OCI-LY1 (cell line): ENCODE data around the gene SEPTIN8.

Experiments
- H2AFZ ChIP-seq: fragments of 200-600 bp; sonication (generic), shearing (Covaris generic); 2 replicates; pipeline ENCODE4 v1.6.0; 2014; ENCODE audit warnings: antibody characterized with exemption, mild to moderate bottlenecking, low read length
- H3F3A ChIP-seq: fragments of 200-600 bp; sonication (generic), shearing (Covaris generic); 2 replicates; pipeline ENCODE4 v1.6.0; 2014; ENCODE audit warnings: mild to moderate bottlenecking, antibody characterized with exemption, low read length, moderate library complexity; ENCODE audit not compliant: insufficient read depth
- H3K27ac ChIP-seq: fragments of 200-600 bp; sonication (generic); 2 replicates; pipeline ENCODE4 v1.5.1; 2014; ENCODE audit warnings: low read length, mixed run types, mild to moderate bottlenecking, low read depth; ENCODE audit not compliant: poor library complexity, severe bottlenecking
- H3K27me3 ChIP-seq: fragments of 200-600 bp; sonication (generic); 2 replicates; pipeline ENCODE4 v1.6.0; 2014; ENCODE audit warnings: antibody characterized with exemption, mild to moderate bottlenecking, low read length, moderate library complexity; ENCODE audit not compliant: insufficient read depth
- H3K36me3 ChIP-seq: fragments of 200-600 bp; sonication (generic); 2 replicates; pipeline ENCODE4 v1.6.1; 2014; ENCODE audit warnings: mild to moderate bottlenecking, antibody characterized with exemption, low read length, moderate library complexity, mixed read lengths; ENCODE audit not compliant: insufficient read depth
- H3K4me1 ChIP-seq: fragments of 200-600 bp; sonication (generic); 2 replicates; pipeline ENCODE4 v1.5.1; 2014; ENCODE audit warnings: mild to moderate bottlenecking, low read length, moderate library complexity; ENCODE audit not compliant: insufficient read depth, severe bottlenecking
- H3K4me2 ChIP-seq: fragments of 200-600 bp; sonication (generic), shearing (Covaris generic); 2 replicates; pipeline ENCODE4 v1.6.1; 2014; ENCODE audit warnings: low read length
- H3K4me3 ChIP-seq: fragments of 200-600 bp; sonication (generic); 2 replicates; pipeline ENCODE4 v1.5.1; 2014; ENCODE audit warnings: low read length, low read depth, mild to moderate bottlenecking, mixed read lengths; ENCODE audit not compliant: poor library complexity, severe bottlenecking
- H3K79me2 ChIP-seq: fragments of 200-600 bp; shearing (Covaris generic); 2 replicates; pipeline ENCODE4 v1.6.1; 2016; ENCODE audit warnings: mixed run types, low read length, mixed read lengths; ENCODE audit not compliant: insufficient read depth
- H3K9ac ChIP-seq: fragments of 200-600 bp; sonication (generic), shearing (Covaris generic); 2 replicates; pipeline ENCODE4 v1.6.1; 2014; ENCODE audit warnings: mild to moderate bottlenecking, low read length, mixed read lengths
- H3K9me2 ChIP-seq: fragments of 200-600 bp; sonication (generic), shearing (Covaris generic); 2 replicates; pipeline ENCODE4 v1.6.1; 2014; ENCODE audit warnings: low read depth, mild to moderate bottlenecking, low read length, mixed read lengths
- H3K9me3 ChIP-seq: fragments of 200-600 bp; shearing (Covaris generic); 2 replicates; pipeline ENCODE4 v1.6.1; 2014; ENCODE audit warnings: low read length, mixed read lengths
- H4K20me1 ChIP-seq: fragments of 200-600 bp; sonication (generic), shearing (Covaris generic); 2 replicates; pipeline ENCODE4 v1.6.0; 2016; ENCODE audit warnings: mild to moderate bottlenecking, low read length; ENCODE audit not compliant: insufficient read depth
- EZH2 ChIP-seq: fragments of 200-600 bp; sonication (generic), shearing (Covaris generic); IDR thresholded peaks from 2 replicates; pipeline ENCODE4 v1.8.0; 2017; ENCODE audit warnings: borderline replicate concordance, mixed run types, mild to moderate bottlenecking, antibody characterized with exemption, low read length, moderate library complexity, mixed read lengths
- TF ChIP-seq, protein P1 (sequence below): fragments of 200-600 bp; sonication (generic), shearing (Covaris generic); IDR thresholded peaks from 2 replicates; pipeline ENCODE4 v1.5.1; 2017; ENCODE audit warnings: mild to moderate bottlenecking, antibody characterized with exemption, low read length, moderate library complexity, mixed read lengths

Gene SEPTIN8

DNA sequence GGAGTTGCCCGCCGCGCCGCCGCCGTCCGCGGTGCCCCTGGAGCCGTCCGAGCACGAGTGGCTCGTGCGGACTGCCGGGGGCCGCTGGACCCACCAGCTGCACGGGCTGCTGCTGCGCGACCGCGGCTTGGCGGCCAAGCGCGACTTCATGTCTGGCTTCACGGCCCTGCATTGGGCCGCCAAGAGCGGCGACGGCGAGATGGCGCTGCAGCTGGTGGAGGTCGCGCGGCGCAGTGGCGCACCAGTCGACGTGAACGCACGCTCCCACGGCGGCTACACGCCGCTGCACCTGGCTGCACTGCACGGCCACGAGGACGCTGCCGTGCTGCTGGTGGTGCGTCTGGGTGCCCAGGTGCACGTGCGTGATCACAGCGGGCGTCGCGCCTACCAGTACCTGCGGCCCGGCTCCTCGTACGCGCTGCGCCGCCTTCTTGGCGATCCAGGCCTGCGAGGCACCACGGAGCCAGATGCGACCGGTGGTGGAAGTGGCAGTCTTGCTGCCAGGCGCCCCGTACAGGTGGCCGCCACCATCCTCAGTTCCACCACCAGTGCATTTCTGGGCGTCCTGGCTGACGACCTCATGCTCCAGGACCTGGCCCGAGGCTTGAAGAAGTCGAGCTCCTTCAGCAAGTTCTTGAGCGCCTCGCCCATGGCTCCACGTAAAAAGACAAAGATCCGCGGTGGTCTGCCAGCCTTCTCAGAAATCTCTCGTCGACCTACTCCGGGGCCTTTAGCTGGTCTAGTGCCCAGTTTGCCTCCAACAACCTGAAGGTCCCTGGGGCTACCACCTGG lies 37.7 kb upstream of the SEPTIN8 start:
- H3K36me3 ChIP-seq = no peaks in the 10 kb centered on the region
- H3K27me3 ChIP-seq = peaks cover 14% of the 10 kb centered on the region
- TF ChIP-seq EZH2 = no peak
- H3K79me2 ChIP-seq = no peaks in the 10 kb centered on the region
- H3K27ac ChIP-seq = no peak overlapping the region
- no peaks in the 10 kb centered on the region for H3F3A ChIP-seq
- no peak overlapping the region for H3K4me2 ChIP-seq
- H4K20me1 ChIP-seq = no peaks in the 10 kb centered on the region
- H3K9ac ChIP-seq = no peak overlapping the region
- peaks cover 8% of the 10 kb centered on the region for H3K4me1 ChIP-seq
- H3K9me2 ChIP-seq = no peaks in the 10 kb centered on the region
- H2AFZ ChIP-seq = no peak overlapping the region
- H3K4me3 ChIP-seq = no peak overlapping the region
- no peaks in the 10 kb centered on the region for H3K9me3 ChIP-seq

DNA sequence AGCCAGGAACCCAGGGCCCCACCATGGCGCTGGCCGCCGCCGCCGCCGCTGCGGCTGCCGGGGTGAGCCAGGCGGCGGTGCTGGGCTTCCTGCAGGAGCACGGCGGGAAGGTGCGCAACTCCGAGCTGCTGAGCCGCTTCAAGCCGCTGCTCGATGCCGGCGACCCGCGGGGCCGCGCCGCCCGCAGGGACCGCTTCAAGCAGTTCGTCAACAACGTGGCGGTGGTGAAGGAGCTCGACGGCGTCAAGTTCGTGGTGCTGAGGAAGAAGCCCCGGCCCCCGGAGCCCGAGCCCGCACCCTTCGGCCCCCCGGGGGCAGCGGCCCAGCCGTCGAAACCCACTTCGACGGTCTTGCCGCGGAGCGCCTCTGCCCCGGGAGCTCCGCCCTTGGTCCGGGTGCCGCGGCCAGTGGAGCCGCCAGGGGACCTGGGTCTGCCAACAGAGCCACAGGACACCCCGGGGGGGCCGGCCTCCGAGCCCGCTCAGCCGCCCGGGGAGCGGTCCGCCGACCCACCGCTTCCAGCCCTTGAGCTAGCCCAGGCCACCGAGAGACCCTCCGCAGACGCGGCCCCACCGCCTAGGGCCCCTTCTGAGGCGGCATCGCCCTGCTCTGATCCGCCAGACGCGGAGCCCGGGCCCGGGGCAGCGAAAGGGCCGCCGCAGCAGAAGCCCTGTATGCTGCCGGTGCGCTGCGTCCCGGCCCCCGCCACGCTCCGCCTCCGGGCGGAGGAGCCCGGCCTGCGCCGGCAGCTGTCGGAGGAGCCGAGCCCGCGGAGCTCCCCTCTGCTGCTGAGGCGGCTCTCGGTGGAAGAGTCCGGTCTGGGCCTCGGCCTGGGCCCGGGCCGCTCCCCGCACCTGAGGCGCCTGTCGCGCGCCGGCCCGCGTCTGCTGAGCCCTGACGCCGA lies 36.8 kb upstream of the SEPTIN8 start:
- H3K27me3 ChIP-seq = peaks cover 14% of the 10 kb centered on the region
- no peaks in the 10 kb centered on the region for H3K79me2 ChIP-seq
- H3K9me3 ChIP-seq = no peaks in the 10 kb centered on the region
- H3K9me2 ChIP-seq = no peaks in the 10 kb centered on the region
- H3K4me2 ChIP-seq = peak overlapping the region; percentile 46; the same call in 1 of the 2 replicates
- no peak for TF ChIP-seq EZH2
- TF ChIP-seq, protein P1, sequence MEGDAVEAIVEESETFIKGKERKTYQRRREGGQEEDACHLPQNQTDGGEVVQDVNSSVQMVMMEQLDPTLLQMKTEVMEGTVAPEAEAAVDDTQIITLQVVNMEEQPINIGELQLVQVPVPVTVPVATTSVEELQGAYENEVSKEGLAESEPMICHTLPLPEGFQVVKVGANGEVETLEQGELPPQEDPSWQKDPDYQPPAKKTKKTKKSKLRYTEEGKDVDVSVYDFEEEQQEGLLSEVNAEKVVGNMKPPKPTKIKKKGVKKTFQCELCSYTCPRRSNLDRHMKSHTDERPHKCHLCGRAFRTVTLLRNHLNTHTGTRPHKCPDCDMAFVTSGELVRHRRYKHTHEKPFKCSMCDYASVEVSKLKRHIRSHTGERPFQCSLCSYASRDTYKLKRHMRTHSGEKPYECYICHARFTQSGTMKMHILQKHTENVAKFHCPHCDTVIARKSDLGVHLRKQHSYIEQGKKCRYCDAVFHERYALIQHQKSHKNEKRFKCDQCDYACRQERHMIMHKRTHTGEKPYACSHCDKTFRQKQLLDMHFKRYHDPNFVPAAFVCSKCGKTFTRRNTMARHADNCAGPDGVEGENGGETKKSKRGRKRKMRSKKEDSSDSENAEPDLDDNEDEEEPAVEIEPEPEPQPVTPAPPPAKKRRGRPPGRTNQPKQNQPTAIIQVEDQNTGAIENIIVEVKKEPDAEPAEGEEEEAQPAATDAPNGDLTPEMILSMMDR = no peak
- H3K4me3 ChIP-seq = peak overlapping the region; percentile 33
- H3K4me1 ChIP-seq = peaks cover 4% of the 10 kb centered on the region
- H2AFZ ChIP-seq = no peak overlapping the region
- no peak overlapping the region for H3K27ac ChIP-seq
- H3F3A ChIP-seq = no peaks in the 10 kb centered on the region
- H4K20me1 ChIP-seq = no peaks in the 10 kb centered on the region
- H3K9ac ChIP-seq = no peak overlapping the region
- H3K36me3 ChIP-seq = no peaks in the 10 kb centered on the region

DNA sequence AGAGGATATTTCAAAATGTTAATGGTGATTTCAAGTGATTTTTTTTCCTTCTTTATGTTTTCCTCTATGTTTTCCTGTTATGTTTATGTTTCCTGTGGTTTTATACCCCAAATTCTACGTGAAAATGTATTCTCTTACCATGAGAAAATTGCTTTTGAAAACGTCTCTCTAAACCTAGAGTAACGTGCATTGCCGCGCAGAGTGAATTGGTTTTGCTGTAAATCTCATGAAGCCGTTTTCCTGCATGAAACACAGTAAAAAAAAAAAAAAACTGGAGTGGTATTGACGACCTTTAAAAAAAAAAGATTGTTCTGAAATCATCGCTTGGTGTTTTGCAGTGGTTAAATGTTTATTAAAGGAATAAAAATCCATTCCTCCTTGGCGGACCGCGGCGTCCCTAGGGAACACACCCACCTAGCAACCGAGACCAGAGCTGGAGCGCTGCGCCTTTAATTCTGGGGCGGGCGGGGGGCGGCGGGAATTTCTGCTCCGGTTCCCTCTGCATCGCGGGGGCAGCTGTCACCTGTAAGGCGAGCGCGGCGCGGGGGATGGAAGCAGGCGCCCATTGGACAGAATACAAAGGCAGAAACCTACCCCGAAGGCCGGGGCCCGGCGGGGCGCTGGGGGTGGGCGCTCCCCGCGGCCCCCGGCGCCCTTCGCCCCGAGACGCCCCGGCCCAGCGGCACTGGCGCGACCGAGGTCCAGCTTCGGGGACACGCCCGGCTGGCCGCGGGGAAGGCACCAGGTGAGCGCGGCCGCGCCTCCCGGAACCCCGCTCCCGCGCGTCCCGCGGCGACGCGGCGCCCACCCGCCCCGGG lies 36.0 kb upstream of the SEPTIN8 start, which contains the start of gene SOWAHA:
TSS of gene SOWAHA (plus strand) at position 522 of the 818 bp plus-strand sequence. CDS start 320 bp downstream, outside the sequence.
- TF ChIP-seq, protein P1 = no peak
- TF ChIP-seq EZH2 = no peak
- H3K36me3 ChIP-seq = no peaks in the 10 kb centered on the region
- peak within 1 kb of the TSS; percentile 33 for H3K4me3 ChIP-seq
- H4K20me1 ChIP-seq = no peaks in the 10 kb centered on the region
- no peak within 1 kb of the TSS for H2AFZ ChIP-seq
- H3K9ac ChIP-seq = no peak within 1 kb of the TSS
- H3K4me2 ChIP-seq = peak within 1 kb of the TSS; percentile 46; the same call in 1 of the 2 replicates
- H3F3A ChIP-seq = no peaks in the 10 kb centered on the region
- peaks cover 4% of the 10 kb centered on the region for H3K4me1 ChIP-seq
- H3K9me3 ChIP-seq = no peaks in the 10 kb centered on the region
- H3K79me2 ChIP-seq = no peaks in the 10 kb centered on the region
- peaks cover 14% of the 10 kb centered on the region for H3K27me3 ChIP-seq
- H3K9me2 ChIP-seq = no peaks in the 10 kb centered on the region
- H3K27ac ChIP-seq = no peak within 1 kb of the TSS
